ENCODE data around the gene ACVR1B. TPM values are rescaled to one million over a fixed set of nuclear protein-coding genes. Genes with fewer than 3 reads are reported as not detected.
A peak's percentile ranks its signal among the peaks of the same experiment; 100 is the strongest.

The ACVR1B gene
- total and polyA plus RNA-seq, 2 of the 8 experiments (the other 6 are each of a cell fraction or from before 2014, with no cell fraction given): 16.0 to 19.2 TPM

- FAIRE-seq (no peak), DNase-seq (ENCODE audit: low read depth in 1 of 2, low spot score in 2 of 2) (no peak)
- H3K79me1 ChIP-seq (ENCODE audit: low read depth, low read length): peaks cover 2% of the 10 kb centered on the region; the same call in 1 of the 2 replicates
- no peaks in the 10 kb centered on the region for H3K36me3 ChIP-seq (ENCODE audit: control insufficient read depth in 2 of 4, insufficient read depth in 4 of 4, low read length in 3 of 4)
- no peak overlapping the region for H3K4me2 ChIP-seq (ENCODE audit: insufficient read depth in 1 of 2, low read depth in 2 of 2, low read length in 2 of 2)
- CTCF ChIA-PET (ENCODE audit: partially characterized antibody): interaction anchor here (1.0 to 2.0 kb wide), 4 partner anchors 16 to 65 kb away, joined by 3 to 10 read pairs (median 4); no protein-coding TSS in a partner anchor
- H3K79me2 ChIP-seq (ENCODE audit: control insufficient read depth in 1 of 2, insufficient read depth in 2 of 2, low read length in 2 of 2): peaks cover 0 to 43% of the 10 kb centered on the region in 2 experiments; a peak in 2 of 4 replicates
- no peak for TF ChIP-seq KDM5A (IDR thresholded peaks at IDR 0.05; ENCODE audit: low read length)
- TF ChIP-seq CEBPB (IDR thresholded peaks at IDR 0.05; ENCODE audit: low read depth, low read length): peak; percentile 29; the same call in 1 of the 2 replicates
- no peak overlapping the region for H3K56ac ChIP-seq (replicated peaks; ENCODE audit: insufficient read length, low read depth, low read length)
- H3K9me3 ChIP-seq (ENCODE audit: insufficient read depth in 2 of 2, low read depth in 1 of 2, low read length in 1 of 2): no peaks in the 10 kb centered on the region
- no peak overlapping the region for H4K91ac ChIP-seq (replicated peaks; ENCODE audit: insufficient read length, low read length)
- no peak overlapping the region for H2BK5ac ChIP-seq (ENCODE audit: low read depth, low read length)
- H2BK20ac ChIP-seq (ENCODE audit: low read length): no peak overlapping the region
- no peak overlapping the region for H2BK120ac ChIP-seq (replicated peaks; ENCODE audit: low read depth, low read length)
- H3K14ac ChIP-seq (ENCODE audit: insufficient read length): no peak overlapping the region
- no peak overlapping the region for H4K8ac ChIP-seq (ENCODE audit: extremely low read depth, insufficient read depth, low read length)
- no peak overlapping the region for H2AK5ac ChIP-seq (ENCODE audit: low read depth, low read length)
- H3K23me2 ChIP-seq (ENCODE audit: low read depth, low read length): peaks cover 7% of the 10 kb centered on the region; the same call in 1 of the 2 replicates
- no peak overlapping the region for H2BK15ac ChIP-seq (ENCODE audit: low read length)
- no peak overlapping the region for H3K18ac ChIP-seq (ENCODE audit: extremely low read depth, low read length)
- H3K4me3 ChIP-seq (ENCODE audit: extremely low read depth in 1 of 4, insufficient read depth in 2 of 4, low read depth in 3 of 4, low read length in 4 of 4): no peak overlapping the region
- H4K5ac ChIP-seq (ENCODE audit: insufficient read length, low read depth, low read length): no peak overlapping the region
- H4K20me1 ChIP-seq (replicated peaks in 1 of 2; ENCODE audit: control insufficient read depth in 1 of 2, insufficient read depth in 2 of 2, low read length in 2 of 2): peaks cover 9 to 16% of the 10 kb centered on the region in 2 experiments
- POLR2A ChIA-PET (ENCODE audit: partially characterized antibody): interaction anchor here (1.7 to 1.8 kb wide), 2 partner anchors 11 to 39 kb away, joined by 4 read pairs; no protein-coding TSS in a partner anchor
- H2BK12ac ChIP-seq (ENCODE audit: low read depth, low read length): no peak overlapping the region
- peaks cover 0 to 3% (median 2%) of the 10 kb centered on the region in 4 experiments; a peak in 6 of 7 replicates for H3K4me1 ChIP-seq (replicated peaks in 1 of 4; ENCODE audit: control insufficient read depth in 3 of 4, insufficient read depth in 4 of 4, low read length in 3 of 4)
- WGBS, 2 experiments (ENCODE audit: extremely low coverage in 1 of 2, insufficient coverage in 1 of 2, insufficient read length in 1 of 2, insufficient replicate concordance in 2 of 2, low coverage in 1 of 2, low lambda C conversion rate in 2 of 2, missing lambda C conversion rate in 1 of 2): 88% methylated on average over 7 of the region's 7 CpGs; no CpG with 5 or more reads in 1 of the 2 experiments
- no peak overlapping the region for H3K23ac ChIP-seq (ENCODE audit: insufficient read length)
- no peak overlapping the region for H3K27ac ChIP-seq (ENCODE audit: low read depth, low read length)
- H2AFZ ChIP-seq (ENCODE audit: low read length): no peak overlapping the region
- H3K9ac ChIP-seq (replicated peaks in 1 of 4; ENCODE audit: extremely low read depth in 1 of 4, low read depth in 3 of 4, low read length in 3 of 4): no peak overlapping the region
- H3K27me3 ChIP-seq (replicated peaks in 1 of 4; ENCODE audit: control insufficient read depth in 3 of 4, extremely low read depth in 1 of 4, insufficient read depth in 3 of 4, low read length in 3 of 4): peaks cover 5 to 27% (median 21%) of the 10 kb centered on the region in 4 experiments
- no peak overlapping the region for H3K4ac ChIP-seq (replicated peaks; ENCODE audit: insufficient read length, low read depth, low read length)
Observed at GRCh38 chr12:51954561-51955361, 3.3 kb downstream of the ACVR1B start.
